Cardiac muscle cell (in vitro differentiated cells and primary cell): ENCODE results near the gene TNRC18. TPM values are rescaled to one million over a fixed set of nuclear protein-coding genes. Genes with fewer than 3 reads are reported as not detected.
"Not testable (repeated sequence)": the region's sequence is repeated elsewhere in the genome, so short reads cannot be mapped to it uniquely, and the experiment has no call there.

Source experiments
- DNase-seq, 2 donors: peaks; one replicate each; pipeline versions ENCODE4 v3.0.0 to v3.0.0-alpha.2; 2010 to 2017; ENCODE audit warnings: low read depth in 1 of 2, low spot score in 1 of 2
- H3K27ac ChIP-seq: fragments of 200-600 bp; sonication (generic); 2 replicates; pipeline ENCODE4 v1.5.1; 2016
- H3K27me3 ChIP-seq: fragments of 200-600 bp; sonication (generic); 2 replicates; pipeline ENCODE4 v1.6.0; 2016; ENCODE audit warnings: control low read depth
- H3K36me3 ChIP-seq: fragments of 200-600 bp; sonication (generic); 2 replicates; pipeline ENCODE4 v1.5.1; 2016; ENCODE audit warnings: control low read depth
- H3K4me1 ChIP-seq: fragments of 200-600 bp; sonication (generic); 2 replicates; pipeline ENCODE4 v1.8.1; 2017; ENCODE audit warnings: low read depth, mild to moderate bottlenecking, mixed run types
- H3K4me3 ChIP-seq: fragments of 200-600 bp; sonication (generic); 2 replicates; pipeline ENCODE4 v1.5.1; 2016; ENCODE audit warnings: mild to moderate bottlenecking
- H3K9me3 ChIP-seq: fragments of 200-600 bp; sonication (generic); 2 replicates; pipeline ENCODE4 v1.5.1; 2017; ENCODE audit warnings: low read depth, mild to moderate bottlenecking, control low read depth
- CTCF ChIP-seq: IDR thresholded peaks from 2 replicates; pipeline ENCODE4 v1.5.1; 2012; ENCODE audit warnings: low read depth, mild to moderate bottlenecking, low read length
- polyA plus RNA-seq: library from polyadenylated mRNA; unstranded; fragments of >200 nt; fragmentation: Nextera tagmentation; extraction: Ambion mirVana; gene quantifications from 2 replicates; pipeline ENCODE4 v1.2.1, GENCODE V29; 2016
- total RNA-seq: library from RNA; depleted of rRNA; stranded (reverse); fragments of >200 nt; gene quantifications from 2 replicates; pipeline ENCODE4 v1.2.3, GENCODE V29; 2016

Gene TNRC18
- total and polyA plus RNA-seq, 2 experiments from 2014 or later = 15.1 to 180 TPM

- Histone ChIP-seq H3K4me1 (no peaks in the 10 kb centered on the region), H3K27ac (no peak overlapping the region), H3K36me3 (peaks cover 16% of the 10 kb centered on the region), H3K9me3 (no peaks in the 10 kb centered on the region), H3K4me3 (no peak overlapping the region), H3K27me3 (no peaks in the 10 kb centered on the region)
- DNase-seq = no peak
- no peak for TF ChIP-seq CTCF
Observed at GRCh38 chr7:5367661-5368060, 56.0 kb downstream of the TNRC18 start.

GRCh38 chr7:5365976-5366625 lies 57.5 kb downstream of the TNRC18 start:
- H3K27me3 ChIP-seq, H3K4me3 ChIP-seq, H3K27ac ChIP-seq, H3K9me3 ChIP-seq, H3K4me1 ChIP-seq: not testable (repeated sequence)
- TF ChIP-seq CTCF = peak; percentile 86
- peak; percentile 72 to 84 for DNase-seq
- H3K36me3 ChIP-seq = peaks cover 19% of the 10 kb centered on the region

- H3K4me3 ChIP-seq = no peak overlapping the region
- peaks cover 17% of the 10 kb centered on the region for H3K36me3 ChIP-seq
- DNase-seq = no peak
- no peaks in the 10 kb centered on the region for H3K27me3 ChIP-seq
- H3K4me1 ChIP-seq = no peaks in the 10 kb centered on the region
- no peaks in the 10 kb centered on the region for H3K9me3 ChIP-seq
- no peak for TF ChIP-seq CTCF
- H3K27ac ChIP-seq = no peak overlapping the region
Observed at GRCh38 chr7:5363729-5364128, 59.9 kb downstream of the TNRC18 start.

- Histone ChIP-seq H3K9me3 (no peaks in the 10 kb centered on the region), H3K36me3 (peaks cover 17% of the 10 kb centered on the region), H3K4me1 (peaks cover 12% of the 10 kb centered on the region), H3K27ac (no peak overlapping the region), H3K4me3 (no peak overlapping the region), H3K27me3 (no peaks in the 10 kb centered on the region)
- no peak for TF ChIP-seq CTCF
- DNase-seq = no peak
Observed at GRCh38 chr7:5362466-5362865, 61.2 kb downstream of the TNRC18 start.

GRCh38 chr7:5361446-5362127 lies 62.0 kb downstream of the TNRC18 start:
- TF ChIP-seq CTCF = no peak
- H3K27ac ChIP-seq = no peak overlapping the region
- H3K4me3 ChIP-seq = no peak overlapping the region
- H3K36me3 ChIP-seq = peaks cover 22% of the 10 kb centered on the region
- H3K27me3 ChIP-seq = no peaks in the 10 kb centered on the region
- DNase-seq = no peak
- H3K4me1 ChIP-seq = peaks cover 12% of the 10 kb centered on the region
- H3K9me3 ChIP-seq = no peaks in the 10 kb centered on the region
